Natural killer cell (primary cell): ENCODE data around the gene C22orf15. TPM values are rescaled to one million over a fixed set of nuclear protein-coding genes. Genes with fewer than 3 reads are reported as not detected.

Experiments used
- ATAC-seq, 3 donors: fragments of 150-1000 bp in 2 of 3; fragments of 200-7000 bp in 1 of 3; cut with Tn5 transposase; 1 replicate in 1 of 3; 2 replicates in 2 of 3; pipeline ENCODE4 v1.10.0; 2021; ENCODE audit warnings: mild to moderate bottlenecking in 2 of 3, moderate library complexity in 2 of 3
- DNase-seq, 2 donors: peaks; one replicate each; pipeline versions ENCODE4 v3.0.0 to v3.0.0-alpha.2; 2013 to 2021; ENCODE audit warnings: mixed read lengths in 1 of 2
- H3K27ac ChIP-seq: one replicate; pipeline ENCODE4 v1.5.1; 2013; ENCODE audit warnings: mild to moderate bottlenecking, low read length
- H3K27me3 ChIP-seq: one replicate; pipeline ENCODE4 v1.6.1; 2013; ENCODE audit warnings: low read length; ENCODE audit not compliant: control insufficient read depth, insufficient read depth
- H3K36me3 ChIP-seq: one replicate; pipeline ENCODE4 v1.6.1; 2013; ENCODE audit warnings: low read length; ENCODE audit not compliant: control insufficient read depth, insufficient read depth
- H3K4me1 ChIP-seq: one replicate; pipeline ENCODE4 v1.6.1; 2013; ENCODE audit warnings: low read length; ENCODE audit not compliant: control insufficient read depth, insufficient read depth
- H3K4me3 ChIP-seq: one replicate; pipeline ENCODE4 v1.5.1; 2013; ENCODE audit warnings: low read length
- H3K9me3 ChIP-seq: one replicate; pipeline ENCODE4 v1.6.1; 2013; ENCODE audit warnings: low read length; ENCODE audit not compliant: control insufficient read depth, insufficient read depth
- H3K27ac Mint-ChIP-seq, 2 donors: one replicate each; pipeline ENCODE4 v1.8.0; 2022; ENCODE audit warnings: mild to moderate bottlenecking in 2 of 2, mixed read lengths in 2 of 2, moderate library complexity in 1 of 2
- H3K27me3 Mint-ChIP-seq, 2 donors: one replicate each; pipeline ENCODE4 v1.8.0; 2022; ENCODE audit warnings: low read depth in 2 of 2, mixed read lengths in 2 of 2
- H3K36me3 Mint-ChIP-seq: one replicate; pipeline ENCODE4 v1.8.0; 2022; ENCODE audit warnings: mixed read lengths
- H3K4me1 Mint-ChIP-seq, 2 donors: one replicate each; pipeline ENCODE4 v1.8.0; 2022; ENCODE audit warnings: mixed read lengths in 2 of 2
- H3K4me3 Mint-ChIP-seq: one replicate; pipeline ENCODE4 v1.8.0; 2022; ENCODE audit warnings: mild to moderate bottlenecking, moderate library complexity, mixed read lengths
- H3K9me3 Mint-ChIP-seq, 2 donors: one replicate each; pipeline ENCODE4 v1.8.0; 2022; ENCODE audit warnings: mixed read lengths in 2 of 2
- CTCF ChIP-seq: fragments of 200-600 bp; IDR thresholded peaks from one replicate; pipeline ENCODE4 v1.8.0; 2022; ENCODE audit warnings: antibody characterized with exemption
- WGBS: methylation state at CpG from one replicate; pipeline ENCODE4 v1.1.7; 2013; ENCODE audit warnings: missing lambda C conversion rate; ENCODE audit not compliant: insufficient coverage; 5-methylcytosine and 5-hydroxymethylcytosine counted together
- intact Hi-C: fragments of 100-400 bp; cut with micrococcal nuclease; formaldehyde crosslinking; loops from one replicate; pipeline ENCODE4 v1.14.2; 2022
- total RNA-seq, 4 donors: library from RNA; stranded (reverse); fragments of 120-200 nt in 1 of 4; gene quantifications; one replicate each; pipeline versions ENCODE4 v1.2.3 to v1.2.4, GENCODE V29; 2013 to 2022

The C22orf15 gene
- total RNA-seq, 3 donors from 2014 or later (not counting 1 experiment from before 2014, with no cell fraction given): not detected

GRCh38 chr22:23786752-23787599, 24.2 kb downstream of the C22orf15 start, which contains the start of gene SMARCB1:
Gene SMARCB1, plus strand, starts transcription at chr22:23786966. Its CDS starts 204 bp downstream, at chr22:23787170.
- H3K27ac Mint-ChIP-seq: peak within 1 kb of the TSS; percentile 84 to 89
- H3K4me1 Mint-ChIP-seq: peaks cover 29 to 31% of the 10 kb centered on the region in 2 donors
- intact Hi-C loops: loop anchor here (1.0 to 2.0 kb wide), 3 partner anchors 14 to 224 kb away; partner anchors contain the start of genes CABIN1, DERL3 and MMP11
- H3K36me3 ChIP-seq: peaks cover 2% of the 10 kb centered on the region
- ATAC-seq: peak; percentile 89 to 96 (median 90)
- no peak for TF ChIP-seq CTCF
- no peaks in the 10 kb centered on the region for H3K27me3 ChIP-seq
- no peaks in the 10 kb centered on the region for H3K27me3 Mint-ChIP-seq
- H3K4me1 ChIP-seq: peaks cover 36% of the 10 kb centered on the region
- no peaks in the 10 kb centered on the region for H3K9me3 ChIP-seq
- peak within 1 kb of the TSS; percentile 75 for H3K4me3 ChIP-seq
- no peaks in the 10 kb centered on the region for H3K36me3 Mint-ChIP-seq
- WGBS: under 1% methylated on average over 97 of the region's 97 CpGs
- peak within 1 kb of the TSS; percentile 98 for H3K27ac ChIP-seq
- DNase-seq: peak; percentile 90 to 95
- H3K9me3 Mint-ChIP-seq: no peaks in the 10 kb centered on the region
- H3K4me3 Mint-ChIP-seq: peak within 1 kb of the TSS; percentile 85

GRCh38 chr22:23787600-23787896, 24.8 kb downstream of the C22orf15 start:
- H3K4me3 ChIP-seq: peak overlapping the region; percentile 75
- peaks cover 8% of the 10 kb centered on the region for H3K36me3 ChIP-seq
- H3K4me1 Mint-ChIP-seq: peaks cover 35 to 37% of the 10 kb centered on the region in 2 donors
- H3K9me3 Mint-ChIP-seq: no peaks in the 10 kb centered on the region
- peak overlapping the region; percentile 85 for H3K4me3 Mint-ChIP-seq
- peak overlapping the region; percentile 84 to 89 for H3K27ac Mint-ChIP-seq
- peak overlapping the region; percentile 79 for H3K27ac ChIP-seq
- H3K27me3 ChIP-seq: no peaks in the 10 kb centered on the region
- no peak for DNase-seq
- no peaks in the 10 kb centered on the region for H3K27me3 Mint-ChIP-seq
- H3K4me1 ChIP-seq: peaks cover 36% of the 10 kb centered on the region
- intact Hi-C loops: loop anchor here (1.0 to 2.0 kb wide), 3 partner anchors 15 to 223 kb away; partner anchors contain the start of genes CABIN1, DERL3 and MMP11
- peak; percentile 20 to 23 (median 20) for ATAC-seq
- no peaks in the 10 kb centered on the region for H3K36me3 Mint-ChIP-seq
- 10% methylated on average over 5 of the region's 5 CpGs for WGBS
- no peak for TF ChIP-seq CTCF
- H3K9me3 ChIP-seq: no peaks in the 10 kb centered on the region

- no peaks in the 10 kb centered on the region for H3K27me3 Mint-ChIP-seq
- no peaks in the 10 kb centered on the region for H3K36me3 Mint-ChIP-seq
- H3K9me3 Mint-ChIP-seq: no peaks in the 10 kb centered on the region
- peak overlapping the region; percentile 79 for H3K27ac ChIP-seq
- no peaks in the 10 kb centered on the region for H3K27me3 ChIP-seq
- H3K36me3 ChIP-seq: peaks cover 11% of the 10 kb centered on the region
- DNase-seq (no peak), ATAC-seq (no peak)
- H3K27ac Mint-ChIP-seq: peak overlapping the region; percentile 84 to 89
- H3K4me3 Mint-ChIP-seq: peak overlapping the region; percentile 85
- no peaks in the 10 kb centered on the region for H3K9me3 ChIP-seq
- peaks cover 39 to 41% of the 10 kb centered on the region in 2 donors for H3K4me1 Mint-ChIP-seq
- H3K4me1 ChIP-seq: peaks cover 36% of the 10 kb centered on the region
- H3K4me3 ChIP-seq: peak overlapping the region; percentile 75
- 85% methylated on average over 3 of the region's 3 CpGs for WGBS
- intact Hi-C loops: loop anchor here (1.0 to 2.0 kb wide), 3 partner anchors 15 to 223 kb away; partner anchors contain the start of genes CABIN1, DERL3 and MMP11
- no peak for TF ChIP-seq CTCF
Measured at GRCh38 chr22:23787910-23788309, 25.1 kb downstream of the C22orf15 start.
